ENCODE results near the gene SMIM35.

- TF ChIP-seq ZNF433 (tag by site-specific recombination; IDR thresholded peaks at IDR 0.05; ENCODE audit: low read depth) (no peak), ZBTB44 (tag by site-specific recombination; IDR thresholded peaks at IDR 0.05) (no peak), ZFP41 (tag by site-specific recombination; IDR thresholded peaks at IDR 0.05; ENCODE audit: borderline replicate concordance) (no peak), YY1 (tag by site-specific recombination; IDR thresholded peaks at IDR 0.05) (no peak), ZBTB17 (tag by site-specific recombination; IDR thresholded peaks at IDR 0.05) (no peak), SP7 (tag by site-specific recombination; IDR thresholded peaks at IDR 0.05) (no peak), SP2 (tag by site-specific recombination; IDR thresholded peaks at IDR 0.05) (no peak), WT1 (tag by site-specific recombination; IDR thresholded peaks at IDR 0.05) (no peak)
- TF ChIP-seq, protein P1, sequence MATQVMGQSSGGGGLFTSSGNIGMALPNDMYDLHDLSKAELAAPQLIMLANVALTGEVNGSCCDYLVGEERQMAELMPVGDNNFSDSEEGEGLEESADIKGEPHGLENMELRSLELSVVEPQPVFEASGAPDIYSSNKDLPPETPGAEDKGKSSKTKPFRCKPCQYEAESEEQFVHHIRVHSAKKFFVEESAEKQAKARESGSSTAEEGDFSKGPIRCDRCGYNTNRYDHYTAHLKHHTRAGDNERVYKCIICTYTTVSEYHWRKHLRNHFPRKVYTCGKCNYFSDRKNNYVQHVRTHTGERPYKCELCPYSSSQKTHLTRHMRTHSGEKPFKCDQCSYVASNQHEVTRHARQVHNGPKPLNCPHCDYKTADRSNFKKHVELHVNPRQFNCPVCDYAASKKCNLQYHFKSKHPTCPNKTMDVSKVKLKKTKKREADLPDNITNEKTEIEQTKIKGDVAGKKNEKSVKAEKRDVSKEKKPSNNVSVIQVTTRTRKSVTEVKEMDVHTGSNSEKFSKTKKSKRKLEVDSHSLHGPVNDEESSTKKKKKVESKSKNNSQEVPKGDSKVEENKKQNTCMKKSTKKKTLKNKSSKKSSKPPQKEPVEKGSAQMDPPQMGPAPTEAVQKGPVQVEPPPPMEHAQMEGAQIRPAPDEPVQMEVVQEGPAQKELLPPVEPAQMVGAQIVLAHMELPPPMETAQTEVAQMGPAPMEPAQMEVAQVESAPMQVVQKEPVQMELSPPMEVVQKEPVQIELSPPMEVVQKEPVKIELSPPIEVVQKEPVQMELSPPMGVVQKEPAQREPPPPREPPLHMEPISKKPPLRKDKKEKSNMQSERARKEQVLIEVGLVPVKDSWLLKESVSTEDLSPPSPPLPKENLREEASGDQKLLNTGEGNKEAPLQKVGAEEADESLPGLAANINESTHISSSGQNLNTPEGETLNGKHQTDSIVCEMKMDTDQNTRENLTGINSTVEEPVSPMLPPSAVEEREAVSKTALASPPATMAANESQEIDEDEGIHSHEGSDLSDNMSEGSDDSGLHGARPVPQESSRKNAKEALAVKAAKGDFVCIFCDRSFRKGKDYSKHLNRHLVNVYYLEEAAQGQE (tag by site-specific recombination; IDR thresholded peaks at IDR 0.05) = no peak
- TF ChIP-seq, protein P2, sequence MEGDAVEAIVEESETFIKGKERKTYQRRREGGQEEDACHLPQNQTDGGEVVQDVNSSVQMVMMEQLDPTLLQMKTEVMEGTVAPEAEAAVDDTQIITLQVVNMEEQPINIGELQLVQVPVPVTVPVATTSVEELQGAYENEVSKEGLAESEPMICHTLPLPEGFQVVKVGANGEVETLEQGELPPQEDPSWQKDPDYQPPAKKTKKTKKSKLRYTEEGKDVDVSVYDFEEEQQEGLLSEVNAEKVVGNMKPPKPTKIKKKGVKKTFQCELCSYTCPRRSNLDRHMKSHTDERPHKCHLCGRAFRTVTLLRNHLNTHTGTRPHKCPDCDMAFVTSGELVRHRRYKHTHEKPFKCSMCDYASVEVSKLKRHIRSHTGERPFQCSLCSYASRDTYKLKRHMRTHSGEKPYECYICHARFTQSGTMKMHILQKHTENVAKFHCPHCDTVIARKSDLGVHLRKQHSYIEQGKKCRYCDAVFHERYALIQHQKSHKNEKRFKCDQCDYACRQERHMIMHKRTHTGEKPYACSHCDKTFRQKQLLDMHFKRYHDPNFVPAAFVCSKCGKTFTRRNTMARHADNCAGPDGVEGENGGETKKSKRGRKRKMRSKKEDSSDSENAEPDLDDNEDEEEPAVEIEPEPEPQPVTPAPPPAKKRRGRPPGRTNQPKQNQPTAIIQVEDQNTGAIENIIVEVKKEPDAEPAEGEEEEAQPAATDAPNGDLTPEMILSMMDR (tag by site-specific recombination; IDR thresholded peaks at IDR 0.05) = no peak
Measured at GRCh38 chr11:118028626-118029025, 58.1 kb downstream of the SMIM35 start.
